Measurements from ENCODE around the gene OR51V1.
"Not testable (repeated sequence)": the region's sequence is repeated elsewhere in the genome, so short reads cannot be mapped to it uniquely, and the experiment has no call there.

Gene OR51V1

GRCh38 chr11:5197536-5197935 lies 2.9 kb downstream of the OR51V1 start:
- H3K9me3 ChIP-seq (ENCODE audit: insufficient read depth, low read depth, low read length) = no peaks in the 10 kb centered on the region
- no peak overlapping the region for H3K27ac ChIP-seq (ENCODE audit: low read length)
- H3K27me3 ChIP-seq (ENCODE audit: insufficient read depth, low read length) = no peaks in the 10 kb centered on the region
- H3K9ac ChIP-seq (ENCODE audit: low read depth, low read length) = no peak overlapping the region
- no peaks in the 10 kb centered on the region for H3K36me3 ChIP-seq (ENCODE audit: insufficient read depth, low read depth, low read length)
- no peak overlapping the region for H3K4me3 ChIP-seq (ENCODE audit: low read length)
- no peaks in the 10 kb centered on the region for H3K4me1 ChIP-seq (ENCODE audit: insufficient read depth, low read length)

- no peaks in the 10 kb centered on the region for H3K9me3 ChIP-seq (ENCODE audit: insufficient read depth, low read depth, low read length)
- H3K4me3 ChIP-seq (ENCODE audit: low read length) = no peak overlapping the region
- H3K27ac ChIP-seq (ENCODE audit: low read length) = no peak overlapping the region
- H3K4me1 ChIP-seq (ENCODE audit: insufficient read depth, low read length) = no peaks in the 10 kb centered on the region
- H3K9ac ChIP-seq (ENCODE audit: low read depth, low read length) = no peak overlapping the region
- H3K27me3 ChIP-seq (ENCODE audit: insufficient read depth, low read length) = no peaks in the 10 kb centered on the region
- no peaks in the 10 kb centered on the region for H3K36me3 ChIP-seq (ENCODE audit: insufficient read depth, low read depth, low read length)
Observed at GRCh38 chr11:5196731-5197130, 3.8 kb downstream of the OR51V1 start.

GRCh38 chr11:5196067-5196466 lies 4.4 kb downstream of the OR51V1 start:
- Histone ChIP-seq H3K9ac (ENCODE audit: low read depth, low read length) (no peak overlapping the region), H3K36me3 (ENCODE audit: insufficient read depth, low read depth, low read length) (no peaks in the 10 kb centered on the region), H3K27me3 (ENCODE audit: insufficient read depth, low read length) (no peaks in the 10 kb centered on the region), H3K4me1 (ENCODE audit: insufficient read depth, low read length) (no peaks in the 10 kb centered on the region), H3K9me3 (ENCODE audit: insufficient read depth, low read depth, low read length) (no peaks in the 10 kb centered on the region), H3K27ac (ENCODE audit: low read length) (no peak overlapping the region), H3K4me3 (ENCODE audit: low read length) (no peak overlapping the region)

- Histone ChIP-seq H3K27ac (ENCODE audit: low read length) (no peak overlapping the region), H3K9me3 (ENCODE audit: insufficient read depth, low read depth, low read length) (peaks cover 7% of the 10 kb centered on the region; the same call in 1 of the 2 replicates), H3K9ac (ENCODE audit: low read depth, low read length) (no peak overlapping the region), H3K4me3 (ENCODE audit: low read length) (no peak overlapping the region), H3K4me1 (ENCODE audit: insufficient read depth, low read length) (no peaks in the 10 kb centered on the region), H3K36me3 (ENCODE audit: insufficient read depth, low read depth, low read length) (no peaks in the 10 kb centered on the region), H3K27me3 (ENCODE audit: insufficient read depth, low read length) (no peaks in the 10 kb centered on the region)
Observed at GRCh38 chr11:5192738-5193137, 7.7 kb downstream of the OR51V1 start.

GRCh38 chr11:5188201-5188600 lies 12.3 kb downstream of the OR51V1 start:
- no peaks in the 10 kb centered on the region for H3K4me1 ChIP-seq (ENCODE audit: insufficient read depth, low read length)
- H3K27ac ChIP-seq (ENCODE audit: low read length) = no peak overlapping the region
- no peak overlapping the region for H3K4me3 ChIP-seq (ENCODE audit: low read length)
- no peaks in the 10 kb centered on the region for H3K36me3 ChIP-seq (ENCODE audit: insufficient read depth, low read depth, low read length)
- no peak overlapping the region for H3K9ac ChIP-seq (ENCODE audit: low read depth, low read length)
- H3K9me3 ChIP-seq (ENCODE audit: insufficient read depth, low read depth, low read length) = peaks cover 7% of the 10 kb centered on the region; the same call in 1 of the 2 replicates
- no peaks in the 10 kb centered on the region for H3K27me3 ChIP-seq (ENCODE audit: insufficient read depth, low read length)

GRCh38 chr11:5178046-5178837 lies 22.2 kb downstream of the OR51V1 start:
- no peak overlapping the region for H3K27ac ChIP-seq (ENCODE audit: low read length)
- no peaks in the 10 kb centered on the region for H3K9me3 ChIP-seq (ENCODE audit: insufficient read depth, low read depth, low read length)
- no peaks in the 10 kb centered on the region for H3K36me3 ChIP-seq (ENCODE audit: insufficient read depth, low read depth, low read length)
- no peak overlapping the region for H3K9ac ChIP-seq (ENCODE audit: low read depth, low read length)
- no peak overlapping the region for H3K4me3 ChIP-seq (ENCODE audit: low read length)
- H3K27me3 ChIP-seq (ENCODE audit: insufficient read depth, low read length) = no peaks in the 10 kb centered on the region
- no peaks in the 10 kb centered on the region for H3K4me1 ChIP-seq (ENCODE audit: insufficient read depth, low read length)

GRCh38 chr11:5174934-5175333 lies 25.5 kb downstream of the OR51V1 start:
- H3K4me1 ChIP-seq (ENCODE audit: insufficient read depth, low read length) = no peaks in the 10 kb centered on the region
- H3K36me3 ChIP-seq (ENCODE audit: insufficient read depth, low read depth, low read length) = no peaks in the 10 kb centered on the region
- H3K9me3 ChIP-seq (ENCODE audit: insufficient read depth, low read depth, low read length) = no peaks in the 10 kb centered on the region
- no peaks in the 10 kb centered on the region for H3K27me3 ChIP-seq (ENCODE audit: insufficient read depth, low read length)
- H3K9ac ChIP-seq (ENCODE audit: low read depth, low read length) = no peak overlapping the region
- H3K27ac ChIP-seq (ENCODE audit: low read length) = no peak overlapping the region
- H3K4me3 ChIP-seq (ENCODE audit: low read length) = no peak overlapping the region

GRCh38 chr11:5171856-5172255 lies 28.6 kb downstream of the OR51V1 start:
- Histone ChIP-seq H3K9me3 (ENCODE audit: insufficient read depth, low read depth, low read length) (no peaks in the 10 kb centered on the region), H3K27me3 (ENCODE audit: insufficient read depth, low read length) (no peaks in the 10 kb centered on the region), H3K4me3 (ENCODE audit: low read length) (no peak overlapping the region), H3K4me1 (ENCODE audit: insufficient read depth, low read length) (no peaks in the 10 kb centered on the region), H3K36me3 (ENCODE audit: insufficient read depth, low read depth, low read length) (no peaks in the 10 kb centered on the region), H3K27ac (ENCODE audit: low read length) (no peak overlapping the region), H3K9ac (ENCODE audit: low read depth, low read length) (no peak overlapping the region)

- not testable (repeated sequence) for H3K9ac ChIP-seq (ENCODE audit: low read depth, low read length); H3K27ac ChIP-seq (ENCODE audit: low read length); H3K9me3 ChIP-seq (ENCODE audit: insufficient read depth, low read depth, low read length); H3K4me1 ChIP-seq (ENCODE audit: insufficient read depth, low read length); H3K36me3 ChIP-seq (ENCODE audit: insufficient read depth, low read depth, low read length); H3K27me3 ChIP-seq (ENCODE audit: insufficient read depth, low read length); H3K4me3 ChIP-seq (ENCODE audit: low read length)
Observed at GRCh38 chr11:5165898-5166297, 34.6 kb downstream of the OR51V1 start.

- not testable (repeated sequence) for H3K4me1 ChIP-seq (ENCODE audit: insufficient read depth, low read length); H3K27me3 ChIP-seq (ENCODE audit: insufficient read depth, low read length)
Observed at GRCh38 chr11:5164807-5165206, 35.7 kb downstream of the OR51V1 start.

GRCh38 chr11:5161045-5161444 lies 39.4 kb downstream of the OR51V1 start:
- not testable (repeated sequence) for H3K27ac ChIP-seq (ENCODE audit: low read length); H3K9ac ChIP-seq (ENCODE audit: low read depth, low read length); H3K36me3 ChIP-seq (ENCODE audit: insufficient read depth, low read depth, low read length); H3K4me1 ChIP-seq (ENCODE audit: insufficient read depth, low read length); H3K9me3 ChIP-seq (ENCODE audit: insufficient read depth, low read depth, low read length); H3K4me3 ChIP-seq (ENCODE audit: low read length); H3K27me3 ChIP-seq (ENCODE audit: insufficient read depth, low read length)

More at GRCh38 chr11:5164807-5165206, 35.7 kb downstream of the OR51V1 start:
- not testable (repeated sequence) for H3K27ac ChIP-seq (ENCODE audit: low read length); H3K36me3 ChIP-seq (ENCODE audit: insufficient read depth, low read depth, low read length); H3K4me3 ChIP-seq (ENCODE audit: low read length); H3K9ac ChIP-seq (ENCODE audit: low read depth, low read length); H3K9me3 ChIP-seq (ENCODE audit: insufficient read depth, low read depth, low read length)

- H3K9ac ChIP-seq (ENCODE audit: low read depth, low read length); H3K27ac ChIP-seq (ENCODE audit: low read length); H3K4me1 ChIP-seq (ENCODE audit: insufficient read depth, low read length); H3K4me3 ChIP-seq (ENCODE audit: low read length); H3K9me3 ChIP-seq (ENCODE audit: insufficient read depth, low read depth, low read length); H3K27me3 ChIP-seq (ENCODE audit: insufficient read depth, low read length); H3K36me3 ChIP-seq (ENCODE audit: insufficient read depth, low read depth, low read length): not testable (repeated sequence)
Observed at GRCh38 chr11:5160217-5160616, 40.3 kb downstream of the OR51V1 start.
